BJ (cell line): ENCODE results near the gene CYP27A1. TPM values are rescaled to one million over a fixed set of nuclear protein-coding genes. Genes with fewer than 3 reads are reported as not detected.
A peak's percentile ranks its signal among the peaks of the same experiment; 100 is the strongest.

Experiments used
- CTCF ChIA-PET: fragments of 350-600 bp; formaldehyde crosslinking; extraction: SDS; loops from one replicate; lab custom pipeline; 2021; ENCODE audit warnings: antibody characterized with exemption, inconsistent platforms; lab: Yijun Ruan, JAX
- POLR2A ChIA-PET: fragments of 300-600 bp; sonication (Branson Sonifier 250); formaldehyde crosslinking; extraction: SDS; loops from one replicate; lab custom pipeline; 2021; ENCODE audit warnings: antibody characterized with exemption; lab: Charles Lee
- DNase-seq: peaks from one replicate; pipeline ENCODE4 v3.0.0-alpha.2; 2011; ENCODE audit warnings: low read depth
- H3K27me3 ChIP-seq: 2 replicates; pipeline ENCODE4 v1.6.0; 2011; ENCODE audit warnings: low read length; ENCODE audit not compliant: control insufficient read depth, insufficient read depth
- H3K36me3 ChIP-seq: 2 replicates; pipeline ENCODE4 v1.5.1; 2011; ENCODE audit warnings: low read length; ENCODE audit not compliant: control insufficient read depth, insufficient read depth
- H3K4me3 ChIP-seq: 2 replicates; pipeline ENCODE4 v1.5.1; 2011; ENCODE audit warnings: low read depth, mild to moderate bottlenecking, control low read depth, low read length
- polyA minus RNA-seq: library from RNA; depleted of rRNA, polyadenylated mRNA; stranded (reverse); fragments of >200 nt; gene quantifications from 2 replicates; pipeline ENCODE4 v1.2.3, GENCODE V29; 2011; rRNA and poly(A)+ RNA removed
- polyA plus RNA-seq: library from polyadenylated mRNA; depleted of rRNA; stranded (reverse); fragments of >200 nt; gene quantifications from 2 replicates; pipeline ENCODE4 v1.2.3, GENCODE V29; 2011; rRNA removed
- TF ChIP-seq, protein P1 (sequence below): IDR thresholded peaks from 2 replicates; pipeline ENCODE4 v1.5.1; 2011; ENCODE audit warnings: low read depth, mild to moderate bottlenecking, control low read depth, inconsistent platforms, low read length, moderate library complexity; ENCODE audit not compliant: insufficient read depth

Gene CYP27A1
- polyA plus RNA-seq: 17.2 and 26.8 TPM in 2 replicates
- polyA minus RNA-seq: 8.5 and 11.2 TPM in 2 replicates

DNA sequence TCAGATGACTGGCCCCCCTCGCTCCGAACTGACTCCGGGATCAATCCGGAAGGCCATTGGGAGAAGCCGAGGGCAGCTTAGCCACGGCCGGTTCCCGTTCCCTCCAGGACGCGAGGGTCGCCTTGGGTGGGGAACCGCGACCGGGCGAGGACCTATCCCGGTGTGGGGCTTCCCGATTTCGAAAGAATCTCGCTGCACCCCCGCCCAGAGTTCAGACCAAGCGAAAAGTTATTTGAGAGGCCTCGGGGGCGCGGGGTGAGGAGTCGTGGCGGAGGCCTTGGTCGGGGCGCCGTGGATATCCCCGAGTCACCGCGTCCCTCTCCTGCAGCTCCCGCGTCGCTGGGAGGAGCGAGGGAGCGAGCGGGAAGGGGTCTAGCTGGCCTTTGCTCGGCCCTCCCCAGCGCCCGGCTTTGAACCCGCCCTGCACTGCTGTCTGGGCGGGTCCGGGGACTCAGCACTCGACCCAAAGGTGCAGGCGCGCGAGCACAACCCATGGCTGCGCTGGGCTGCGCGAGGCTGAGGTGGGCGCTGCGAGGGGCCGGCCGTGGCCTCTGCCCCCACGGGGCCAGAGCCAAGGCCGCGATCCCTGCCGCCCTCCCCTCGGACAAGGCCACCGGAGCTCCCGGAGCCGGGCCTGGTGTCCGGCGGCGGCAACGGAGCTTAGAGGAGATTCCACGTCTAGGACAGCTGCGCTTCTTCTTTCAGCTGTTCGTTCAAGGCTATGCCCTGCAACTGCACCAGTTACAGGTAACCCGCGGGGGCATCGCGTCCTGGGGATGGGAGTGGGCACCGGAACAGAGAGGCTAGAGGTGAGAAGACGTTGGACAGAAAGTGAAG lies at the start of gene CYP27A1:
Gene CYP27A1 (plus strand): TSS at position 457 of the 837 bp plus-strand sequence. CDS start 36 bp downstream, at position 493.
- DNase-seq: no peak
- no peaks in the 10 kb centered on the region for H3K27me3 ChIP-seq
- CTCF ChIA-PET: interaction anchor here (0.6 to 1.5 kb wide), 4 partner anchors 24 to 66 kb away, joined by 3 read pairs; no protein-coding TSS in a partner anchor
- TF ChIP-seq, protein P1, sequence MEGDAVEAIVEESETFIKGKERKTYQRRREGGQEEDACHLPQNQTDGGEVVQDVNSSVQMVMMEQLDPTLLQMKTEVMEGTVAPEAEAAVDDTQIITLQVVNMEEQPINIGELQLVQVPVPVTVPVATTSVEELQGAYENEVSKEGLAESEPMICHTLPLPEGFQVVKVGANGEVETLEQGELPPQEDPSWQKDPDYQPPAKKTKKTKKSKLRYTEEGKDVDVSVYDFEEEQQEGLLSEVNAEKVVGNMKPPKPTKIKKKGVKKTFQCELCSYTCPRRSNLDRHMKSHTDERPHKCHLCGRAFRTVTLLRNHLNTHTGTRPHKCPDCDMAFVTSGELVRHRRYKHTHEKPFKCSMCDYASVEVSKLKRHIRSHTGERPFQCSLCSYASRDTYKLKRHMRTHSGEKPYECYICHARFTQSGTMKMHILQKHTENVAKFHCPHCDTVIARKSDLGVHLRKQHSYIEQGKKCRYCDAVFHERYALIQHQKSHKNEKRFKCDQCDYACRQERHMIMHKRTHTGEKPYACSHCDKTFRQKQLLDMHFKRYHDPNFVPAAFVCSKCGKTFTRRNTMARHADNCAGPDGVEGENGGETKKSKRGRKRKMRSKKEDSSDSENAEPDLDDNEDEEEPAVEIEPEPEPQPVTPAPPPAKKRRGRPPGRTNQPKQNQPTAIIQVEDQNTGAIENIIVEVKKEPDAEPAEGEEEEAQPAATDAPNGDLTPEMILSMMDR: no peak
- POLR2A ChIA-PET: no interaction called here
- peak within 1 kb of the TSS; percentile 61 for H3K4me3 ChIP-seq
- H3K36me3 ChIP-seq: no peaks in the 10 kb centered on the region; the same call in 1 of the 2 replicates

DNA sequence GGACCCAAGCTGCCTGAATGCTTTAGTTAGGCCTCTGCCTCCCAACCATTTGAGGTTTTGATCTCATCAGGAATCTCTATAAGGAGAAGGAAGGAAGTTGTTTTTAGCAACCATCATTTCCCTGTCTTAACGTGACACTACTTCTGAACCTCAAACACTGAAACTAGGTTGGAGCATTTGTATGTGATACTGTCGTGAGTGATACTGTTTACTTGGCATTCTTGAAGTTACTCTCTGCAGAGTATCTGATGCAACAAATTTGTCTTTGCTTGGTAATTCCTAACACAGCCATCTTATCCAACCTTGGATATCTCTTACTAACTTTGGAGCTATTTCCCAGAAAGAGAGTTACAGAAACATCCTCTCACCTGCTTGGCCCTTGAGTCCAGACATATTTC lies 49.2 kb upstream of the CYP27A1 start:
- CTCF ChIA-PET: interaction anchor here (2.8 to 6.5 kb wide), 2 partner anchors 22 to 116 kb away, joined by 13 to 39 read pairs; partner anchors contain the start of gene TTLL4
- POLR2A ChIA-PET: interaction anchor here (0.6 kb wide), 1 partner anchor 9 kb away, joined by 3 read pairs; no protein-coding TSS in a partner anchor
- DNase-seq: no peak
- TF ChIP-seq, protein P1: no peak
- Histone ChIP-seq H3K36me3 (peaks cover 1% of the 10 kb centered on the region; the same call in 1 of the 2 replicates), H3K27me3 (no peaks in the 10 kb centered on the region), H3K4me3 (no peak overlapping the region)

DNA sequence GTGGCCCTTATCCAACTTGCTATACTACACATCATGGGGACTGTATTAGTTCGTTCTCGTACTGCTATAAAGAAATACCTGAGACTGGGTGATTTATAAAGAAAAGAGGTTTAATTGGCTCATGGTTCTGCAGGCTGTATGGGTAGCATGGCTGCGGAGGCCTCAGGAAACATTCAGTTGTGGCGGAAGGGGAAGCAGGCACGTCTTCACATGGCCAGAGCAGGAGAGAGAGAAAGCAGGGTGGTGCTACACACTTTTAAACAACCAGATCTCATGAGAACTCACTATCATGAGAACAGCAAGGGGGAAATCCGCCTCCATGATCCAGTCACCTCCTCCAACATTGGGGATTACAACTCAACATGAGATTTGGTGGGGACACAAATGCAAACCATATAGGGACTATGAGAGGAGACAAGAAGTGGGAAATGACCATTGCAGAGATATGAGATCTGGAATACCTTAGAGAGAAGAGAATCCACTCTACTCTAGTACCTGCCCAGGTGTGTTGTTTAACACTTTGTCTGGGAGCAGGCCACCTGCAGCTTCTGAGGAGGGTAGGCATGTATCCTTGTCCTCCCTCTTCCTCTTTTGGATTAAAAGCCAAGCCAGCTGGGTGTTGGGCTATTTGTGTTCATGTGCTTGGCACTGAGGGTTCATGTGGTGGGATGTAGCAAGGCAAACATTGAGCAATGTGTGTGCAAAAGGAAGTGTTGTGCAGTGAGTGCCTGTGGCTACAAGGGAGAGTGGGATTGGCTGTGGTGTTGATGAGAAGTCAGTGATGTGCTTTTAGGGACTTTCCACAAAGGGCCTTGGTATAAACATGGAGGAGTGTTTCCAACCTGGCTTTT lies 48.6 kb upstream of the CYP27A1 start:
- Histone ChIP-seq H3K36me3 (peaks cover 5% of the 10 kb centered on the region), H3K27me3 (no peaks in the 10 kb centered on the region), H3K4me3 (no peak overlapping the region)
- CTCF ChIA-PET: interaction anchor here (0.5 to 6.5 kb wide), 2 partner anchors 107 to 115 kb away, joined by 3 to 39 read pairs; no protein-coding TSS in a partner anchor
- TF ChIP-seq, protein P1: no peak
- POLR2A ChIA-PET: interaction anchor here (0.6 kb wide), 1 partner anchor 8 kb away, joined by 3 read pairs; no protein-coding TSS in a partner anchor
- DNase-seq: no peak

DNA sequence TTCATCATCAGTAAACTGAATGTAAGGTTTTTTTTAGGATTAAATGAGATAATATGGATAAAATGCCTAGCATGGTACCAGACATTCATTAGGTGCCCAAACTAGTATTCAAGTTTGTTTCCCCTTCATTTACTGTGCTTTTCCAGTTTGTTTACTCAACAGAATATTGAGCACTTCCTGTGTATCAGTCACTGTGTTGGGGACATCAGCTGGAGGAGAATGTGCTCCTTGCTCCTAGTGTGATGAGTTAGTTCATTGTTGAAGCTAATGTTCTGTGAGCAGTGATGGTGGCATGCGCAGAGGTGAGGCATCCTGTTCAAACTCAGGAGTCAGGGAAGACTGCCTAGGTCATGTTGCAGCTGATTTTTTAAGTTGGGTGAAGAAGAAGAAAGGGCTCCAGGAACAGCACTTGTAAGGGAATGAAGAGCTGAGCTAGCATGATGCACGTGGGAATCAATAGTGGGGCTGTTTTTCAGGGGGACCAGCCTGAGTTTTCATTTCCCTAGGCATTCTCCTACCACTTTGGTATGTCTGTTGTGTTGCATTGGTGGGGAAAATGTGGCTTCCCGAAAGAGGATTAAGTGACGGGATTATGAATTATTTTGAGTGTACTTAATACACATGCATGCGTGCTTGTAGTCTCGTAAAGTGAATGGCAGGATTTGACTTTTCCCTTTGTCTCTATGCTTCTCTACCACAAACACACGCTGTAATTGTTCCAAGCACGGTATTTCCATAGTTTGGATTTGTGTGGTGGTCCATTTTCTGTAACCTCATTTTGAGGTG lies 47.6 kb upstream of the CYP27A1 start:
- H3K4me3 ChIP-seq: no peak overlapping the region
- peaks cover 9% of the 10 kb centered on the region for H3K36me3 ChIP-seq
- POLR2A ChIA-PET: no interaction called here
- TF ChIP-seq, protein P1: no peak
- CTCF ChIA-PET: interaction anchor here (0.5 to 1.4 kb wide), 3 partner anchors 24 to 113 kb away, joined by 3 to 4 read pairs (median 3); no protein-coding TSS in a partner anchor
- DNase-seq: no peak
- no peaks in the 10 kb centered on the region for H3K27me3 ChIP-seq
